GM23248 (cell line): ENCODE measurements around the gene MYO5A. TPM values are rescaled to one million over a fixed set of nuclear protein-coding genes. Genes with fewer than 3 reads are reported as not detected.

Source experiments
- DNase-seq: peaks from one replicate; pipeline ENCODE4 v3.0.0-alpha.2; 2015
- H2AFZ ChIP-seq: fragments of 200-600 bp; sonication (generic); 2 replicates; pipeline ENCODE4 v1.6.1; 2016; ENCODE audit warnings: antibody characterized with exemption
- H3F3A ChIP-seq: fragments of 200-600 bp; sonication (generic); 2 replicates; pipeline ENCODE4 v1.6.1; 2016; ENCODE audit warnings: mild to moderate bottlenecking, antibody characterized with exemption, mixed run types; ENCODE audit not compliant: insufficient read depth
- H3K27ac ChIP-seq: fragments of 200-600 bp; sonication (generic); 2 replicates; pipeline ENCODE4 v1.5.1; 2016; ENCODE audit warnings: mild to moderate bottlenecking
- H3K27me3 ChIP-seq: fragments of 200-600 bp; sonication (generic); replicated peaks from 2 replicates; pipeline ENCODE4 v1.6.1; 2016; ENCODE audit warnings: mild to moderate bottlenecking; ENCODE audit not compliant: insufficient read depth
- H3K36me3 ChIP-seq: fragments of 200-600 bp; sonication (generic); 2 replicates; pipeline ENCODE4 v1.6.1; 2016; ENCODE audit warnings: low read depth, mild to moderate bottlenecking
- H3K4me1 ChIP-seq: fragments of 200-600 bp; sonication (generic); 2 replicates; pipeline ENCODE4 v1.6.1; 2016; ENCODE audit warnings: mild to moderate bottlenecking; ENCODE audit not compliant: insufficient read depth
- H3K4me2 ChIP-seq: fragments of 200-600 bp; sonication (generic); one replicate; pipeline ENCODE4 v1.6.1; 2016; ENCODE audit warnings: mild to moderate bottlenecking; ENCODE audit not compliant: unreplicated experiment
- H3K4me3 ChIP-seq: fragments of 200-600 bp; sonication (generic); 2 replicates; pipeline ENCODE4 v1.5.1; 2016; ENCODE audit warnings: mild to moderate bottlenecking
- H3K79me2 ChIP-seq: fragments of 200-600 bp; sonication (generic); 2 replicates; pipeline ENCODE4 v1.6.1; 2016; ENCODE audit warnings: mild to moderate bottlenecking; ENCODE audit not compliant: insufficient read depth
- H3K9ac ChIP-seq: fragments of 200-600 bp; sonication (generic); 2 replicates; pipeline ENCODE4 v1.6.1; 2016; ENCODE audit warnings: mild to moderate bottlenecking
- H3K9me2 ChIP-seq: fragments of 200-600 bp; sonication (generic); 2 replicates; pipeline ENCODE4 v1.6.1; 2016; ENCODE audit warnings: mixed run types, mild to moderate bottlenecking, moderate library complexity; ENCODE audit not compliant: insufficient read depth
- H3K9me3 ChIP-seq: fragments of 200-600 bp; sonication (generic); one replicate; pipeline ENCODE4 v1.6.1; 2017; ENCODE audit warnings: low read depth
- H4K20me1 ChIP-seq: fragments of 200-600 bp; sonication (generic); 2 replicates; pipeline ENCODE4 v1.6.0; 2016; ENCODE audit not compliant: insufficient read depth
- EZH2 ChIP-seq: fragments of 200-600 bp; sonication (generic); IDR thresholded peaks from 2 replicates; pipeline ENCODE4 v1.6.1; 2018; ENCODE audit warnings: antibody characterized with exemption, mild to moderate bottlenecking; ENCODE audit not compliant: insufficient read depth, poor library complexity, severe bottlenecking
- EZH2phosphoT487 ChIP-seq: fragments of 200-600 bp; sonication (generic); IDR thresholded peaks from 2 replicates; pipeline ENCODE4 v1.6.1; 2018; ENCODE audit warnings: antibody characterized with exemption, moderate library complexity, mild to moderate bottlenecking, low read depth; ENCODE audit not compliant: insufficient read depth
- WGBS, 2 experiments: methylation state at CpG; one replicate each; pipeline ENCODE4 v1.1.6; 2015 to 2017; ENCODE audit warnings: low lambda C conversion rate in 2 of 2, low coverage in 1 of 2; ENCODE audit errors: missing lambda C conversion rate in 2 of 2; 5-methylcytosine and 5-hydroxymethylcytosine counted together
- in situ Hi-C: fragments of 300-500 bp; cut with MboI; formaldehyde crosslinking; loops from 2 replicates; pipeline ENCODE4 v1.15.0; 2020
- polyA plus RNA-seq: library from polyadenylated mRNA; unstranded; fragments of >200 nt; fragmentation: Nextera tagmentation; extraction: Ambion mirVana; gene quantifications from 2 replicates; pipeline ENCODE4 v1.2.1, GENCODE V29; 2016
- total RNA-seq: library from RNA; depleted of rRNA; stranded (reverse); fragments of >200 nt; shearing (Covaris generic); gene quantifications from 2 replicates; pipeline ENCODE4 v1.2.3, GENCODE V29; 2014

The MYO5A gene
- total and polyA plus RNA-seq, 2 experiments from 2014 or later: 12.1 to 33.3 TPM

- no peaks in the 10 kb centered on the region for H3K27me3 ChIP-seq
- no peaks in the 10 kb centered on the region for H3F3A ChIP-seq
- no peaks in the 10 kb centered on the region; the same call in 1 of the 2 replicates for H3K36me3 ChIP-seq
- no peaks in the 10 kb centered on the region for H3K79me2 ChIP-seq
- no peak overlapping the region for H3K4me3 ChIP-seq
- no peaks in the 10 kb centered on the region for H3K9me2 ChIP-seq
- no peak overlapping the region for H3K9ac ChIP-seq
- no peak overlapping the region for H2AFZ ChIP-seq
- WGBS, 2 experiments: 5 to 8% methylated on average over 3 of the region's 3 CpGs
- no peaks in the 10 kb centered on the region for H4K20me1 ChIP-seq
- H3K4me2 ChIP-seq: no peak overlapping the region
- TF ChIP-seq EZH2phosphoT487 (no peak), EZH2 (no peak)
- peak; percentile 68 for DNase-seq
- peaks cover 9% of the 10 kb centered on the region for H3K4me1 ChIP-seq
- H3K9me3 ChIP-seq: no peaks in the 10 kb centered on the region
- no peak overlapping the region for H3K27ac ChIP-seq
- in situ Hi-C loops: no loop called here
Measured at GRCh38 chr15:52427804-52428203, 100.9 kb downstream of the MYO5A start.

GRCh38 chr15:52424856-52425431, 103.7 kb downstream of the MYO5A start:
- no peak overlapping the region for H3K27ac ChIP-seq
- no peak overlapping the region for H3K4me2 ChIP-seq
- no peaks in the 10 kb centered on the region for H3K79me2 ChIP-seq
- no peaks in the 10 kb centered on the region for H3K9me3 ChIP-seq
- WGBS, 2 experiments: 95 to 99% methylated on average over 2 of the region's 2 CpGs
- no peaks in the 10 kb centered on the region; the same call in 1 of the 2 replicates for H3K36me3 ChIP-seq
- no peaks in the 10 kb centered on the region for H3K27me3 ChIP-seq
- H2AFZ ChIP-seq: no peak overlapping the region
- in situ Hi-C loops: no loop called here
- TF ChIP-seq EZH2: no peak
- no peak for TF ChIP-seq EZH2phosphoT487
- no peak for DNase-seq
- no peak overlapping the region for H3K4me3 ChIP-seq
- H3K9me2 ChIP-seq: no peaks in the 10 kb centered on the region
- peaks cover 9% of the 10 kb centered on the region for H3K4me1 ChIP-seq
- no peaks in the 10 kb centered on the region for H4K20me1 ChIP-seq
- no peaks in the 10 kb centered on the region for H3F3A ChIP-seq
- H3K9ac ChIP-seq: no peak overlapping the region

- no peaks in the 10 kb centered on the region for H3K9me3 ChIP-seq
- H3K9me2 ChIP-seq: no peaks in the 10 kb centered on the region
- no peak overlapping the region for H3K4me2 ChIP-seq
- no peak for DNase-seq
- in situ Hi-C loops: no loop called here
- no peak overlapping the region for H3K27ac ChIP-seq
- H2AFZ ChIP-seq: no peak overlapping the region
- H3K9ac ChIP-seq: no peak overlapping the region
- H4K20me1 ChIP-seq: no peaks in the 10 kb centered on the region
- no peak overlapping the region for H3K4me3 ChIP-seq
- H3K79me2 ChIP-seq: no peaks in the 10 kb centered on the region
- H3K4me1 ChIP-seq: peaks cover 9% of the 10 kb centered on the region
- WGBS, 2 experiments: 95 to 97% methylated on average over 1 of the region's 1 CpG
- H3K27me3 ChIP-seq: no peaks in the 10 kb centered on the region
- H3K36me3 ChIP-seq: no peaks in the 10 kb centered on the region; the same call in 1 of the 2 replicates
- no peaks in the 10 kb centered on the region for H3F3A ChIP-seq
- no peak for TF ChIP-seq EZH2phosphoT487
- no peak for TF ChIP-seq EZH2
Measured at GRCh38 chr15:52423852-52424251, 104.8 kb downstream of the MYO5A start.

- H3K4me2 ChIP-seq: no peak overlapping the region
- no peak overlapping the region for H3K27ac ChIP-seq
Measured at GRCh38 chr15:52422001-52422400, 106.7 kb downstream of the MYO5A start.

More at GRCh38 chr15:52422001-52422400, 106.7 kb downstream of the MYO5A start:
- no peaks in the 10 kb centered on the region for H3K4me1 ChIP-seq
- TF ChIP-seq EZH2: no peak
- TF ChIP-seq EZH2phosphoT487: no peak
- H4K20me1 ChIP-seq: no peaks in the 10 kb centered on the region
- DNase-seq: no peak
- no peaks in the 10 kb centered on the region for H3K27me3 ChIP-seq
- no peak overlapping the region for H3K4me3 ChIP-seq
- no peaks in the 10 kb centered on the region for H3K9me3 ChIP-seq
- H2AFZ ChIP-seq: no peak overlapping the region
- in situ Hi-C loops: no loop called here
- H3F3A ChIP-seq: peaks cover 15% of the 10 kb centered on the region
- H3K79me2 ChIP-seq: no peaks in the 10 kb centered on the region
- no peaks in the 10 kb centered on the region for H3K9me2 ChIP-seq
- no peak overlapping the region for H3K9ac ChIP-seq
- no peaks in the 10 kb centered on the region; the same call in 1 of the 2 replicates for H3K36me3 ChIP-seq
